ENCODE measurements around the gene CSPG4. TPM values are rescaled to one million over a fixed set of nuclear protein-coding genes. Genes with fewer than 3 reads are reported as not detected.
A peak's percentile ranks its signal among the peaks of the same experiment; 100 is the strongest.

Gene CSPG4
- total and polyA plus RNA-seq, 2 of the 13 experiments (the other 11 are each of a cell fraction or from before 2014, with no cell fraction given) = 0.01 to 0.04 TPM

GRCh38 chr15:75647370-75648155, 65.1 kb downstream of the CSPG4 start, which contains the start of gene SNX33 (continued):
- no peak; the same call in 1 of the 2 replicates for TF ChIP-seq ZBTB20 (CRISPR knock-in tag; IDR thresholded peaks at IDR 0.05; ENCODE audit: borderline replicate concordance, low read depth)
- TF ChIP-seq PHF8 (CRISPR knock-in tag; IDR thresholded peaks at IDR 0.05) = peak; percentile 77
- peak; percentile 48; the same call in 2 of the 3 replicates for TF ChIP-seq MXI1 (IDR thresholded peaks at IDR 0.05; ENCODE audit: borderline replicate concordance, low read depth, low read length)
- no peak for TF ChIP-seq DNMT1 (CRISPR knock-in tag; IDR thresholded peaks at IDR 0.05)
- TF ChIP-seq KDM3A (CRISPR knock-in tag; IDR thresholded peaks at IDR 0.05; ENCODE audit: low read depth) = no peak; the same call in 1 of the 2 replicates
- no peak for TF ChIP-seq RORA (CRISPR knock-in tag; IDR thresholded peaks at IDR 0.05)
- TF ChIP-seq HNRNPUL1 (IDR thresholded peaks at IDR 0.05; ENCODE audit: low read depth, low read length) = no peak
- no peak for TF ChIP-seq ZNF800 (CRISPR knock-in tag; IDR thresholded peaks at IDR 0.05)
- TF ChIP-seq ARNT (IDR thresholded peaks at IDR 0.05) = no peak
- peak; percentile 86 for TF ChIP-seq UBTF (CRISPR knock-in tag; IDR thresholded peaks at IDR 0.05)
- TF ChIP-seq ZMYM3 (CRISPR knock-in tag; IDR thresholded peaks at IDR 0.05) = peak; percentile 24; the same call in 1 of the 2 replicates
- TF ChIP-seq TEAD3 (CRISPR knock-in tag; optimal IDR thresholded peaks at IDR 0.05; ENCODE audit: borderline replicate concordance) = no peak
- TF ChIP-seq EZH2 (conservative IDR thresholded peaks at IDR 0.05; ENCODE audit: low read depth, low read length) = no peak
- TF ChIP-seq ZBTB8A (CRISPR knock-in tag; IDR thresholded peaks at IDR 0.05; ENCODE audit: borderline replicate concordance, low read depth) = no peak
- TF ChIP-seq ZBTB40 (IDR thresholded peaks at IDR 0.05) = no peak
- peak; percentile 65; the same call in 1 of the 2 replicates for TF ChIP-seq ZBTB40 (CRISPR knock-in tag; IDR thresholded peaks at IDR 0.05)
- 0 out of 2 replicates have a peak, but pooled peaks have one; percentile 45 for TF ChIP-seq ZNF878 (CRISPR knock-in tag; IDR thresholded peaks at IDR 0.05)

Data from HepG2 (cell line).